Choroid plexus epithelial cell (primary cell): ENCODE data around the gene IMMP2L.

ENCODE experiments used
- DNase-seq: peaks from one replicate; pipeline ENCODE4 v3.0.0-alpha.2; 2010; ENCODE audit warnings: low read depth
- H3K4me3 ChIP-seq: 2 replicates; pipeline ENCODE4 v1.5.1; 2011; ENCODE audit warnings: low read depth, mild to moderate bottlenecking, control low read depth, low read length, moderate library complexity
- TF ChIP-seq, protein P1 (sequence below): conservative IDR thresholded peaks from 2 replicates; pipeline ENCODE4 v1.5.1; 2011; ENCODE audit warnings: low read depth, mild to moderate bottlenecking, control low read depth, inconsistent platforms, low read length, moderate library complexity

Gene IMMP2L

DNA sequence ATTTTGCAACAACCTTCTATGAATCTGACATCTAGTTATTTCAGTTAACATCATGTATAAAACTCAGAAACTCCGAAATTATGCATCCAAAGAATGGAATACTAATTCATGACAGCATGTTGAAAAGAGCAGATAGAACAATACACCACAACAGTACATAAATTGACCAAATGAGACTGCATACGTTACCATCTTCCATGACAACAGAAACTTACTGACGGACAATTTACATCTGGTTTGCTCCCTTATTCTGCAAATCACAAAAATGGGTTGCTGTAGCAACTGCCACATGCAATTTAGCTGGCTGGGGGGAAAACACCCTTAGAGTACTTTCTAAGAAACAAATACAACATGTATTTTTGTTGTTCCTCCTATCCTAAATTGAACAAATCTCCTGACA lies 457.0 kb downstream of the IMMP2L start:
- DNase-seq: no peak
- TF ChIP-seq, protein P1, sequence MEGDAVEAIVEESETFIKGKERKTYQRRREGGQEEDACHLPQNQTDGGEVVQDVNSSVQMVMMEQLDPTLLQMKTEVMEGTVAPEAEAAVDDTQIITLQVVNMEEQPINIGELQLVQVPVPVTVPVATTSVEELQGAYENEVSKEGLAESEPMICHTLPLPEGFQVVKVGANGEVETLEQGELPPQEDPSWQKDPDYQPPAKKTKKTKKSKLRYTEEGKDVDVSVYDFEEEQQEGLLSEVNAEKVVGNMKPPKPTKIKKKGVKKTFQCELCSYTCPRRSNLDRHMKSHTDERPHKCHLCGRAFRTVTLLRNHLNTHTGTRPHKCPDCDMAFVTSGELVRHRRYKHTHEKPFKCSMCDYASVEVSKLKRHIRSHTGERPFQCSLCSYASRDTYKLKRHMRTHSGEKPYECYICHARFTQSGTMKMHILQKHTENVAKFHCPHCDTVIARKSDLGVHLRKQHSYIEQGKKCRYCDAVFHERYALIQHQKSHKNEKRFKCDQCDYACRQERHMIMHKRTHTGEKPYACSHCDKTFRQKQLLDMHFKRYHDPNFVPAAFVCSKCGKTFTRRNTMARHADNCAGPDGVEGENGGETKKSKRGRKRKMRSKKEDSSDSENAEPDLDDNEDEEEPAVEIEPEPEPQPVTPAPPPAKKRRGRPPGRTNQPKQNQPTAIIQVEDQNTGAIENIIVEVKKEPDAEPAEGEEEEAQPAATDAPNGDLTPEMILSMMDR: no peak

DNA sequence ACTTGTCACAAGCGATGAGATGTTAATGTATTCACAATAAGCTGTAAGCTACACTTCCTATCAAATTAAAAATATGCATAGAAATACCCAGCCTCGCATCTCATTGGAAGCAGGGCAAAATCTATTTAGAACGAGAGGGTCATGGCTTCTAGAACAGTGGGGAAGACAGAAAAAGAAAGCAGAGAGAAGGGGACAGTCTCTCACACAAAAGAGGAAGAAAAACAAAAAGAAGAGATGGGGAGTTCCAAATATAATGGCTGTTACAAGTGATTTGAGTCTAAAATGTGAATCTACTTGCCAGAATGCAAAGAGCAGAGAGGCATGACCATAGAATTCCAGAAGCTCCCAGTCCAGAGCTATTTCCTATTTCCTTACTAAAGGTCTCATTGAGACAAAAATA lies 457.6 kb downstream of the IMMP2L start:
- H3K4me3 ChIP-seq: no peak overlapping the region
- DNase-seq: no peak
- TF ChIP-seq, protein P1: no peak

More for the DNA sequence above, 457.0 kb downstream of the IMMP2L start:
- no peak overlapping the region for H3K4me3 ChIP-seq

DNA sequence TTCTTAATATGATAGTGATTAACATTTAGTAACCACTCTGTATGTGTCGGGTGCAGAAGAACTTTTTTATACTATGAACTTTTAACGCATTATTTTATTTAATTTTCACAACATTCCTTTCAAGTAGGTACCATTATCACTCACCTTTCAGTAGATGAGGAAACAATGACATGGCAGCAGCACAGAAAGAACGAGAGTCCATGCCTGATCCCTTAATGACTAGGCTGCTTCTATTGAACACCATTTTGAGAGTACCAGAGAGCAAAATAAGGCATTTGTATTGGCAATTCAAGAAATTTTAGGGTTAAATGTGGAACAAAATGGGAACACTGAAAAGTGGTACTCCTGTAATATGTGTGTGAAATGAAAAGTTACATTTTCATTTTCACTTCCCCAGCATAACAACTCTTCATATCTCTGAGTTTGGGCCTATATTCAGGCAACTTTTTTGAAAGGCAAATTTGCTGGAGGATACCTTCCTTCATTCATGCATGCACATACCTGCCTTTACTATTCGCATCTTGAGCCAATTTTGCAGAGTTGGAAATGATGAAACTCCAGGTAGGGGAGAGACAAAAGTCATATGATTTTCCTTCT lies 458.5 kb downstream of the IMMP2L start:
- H3K4me3 ChIP-seq: no peak overlapping the region
- TF ChIP-seq, protein P1: no peak
- DNase-seq: no peak

DNA sequence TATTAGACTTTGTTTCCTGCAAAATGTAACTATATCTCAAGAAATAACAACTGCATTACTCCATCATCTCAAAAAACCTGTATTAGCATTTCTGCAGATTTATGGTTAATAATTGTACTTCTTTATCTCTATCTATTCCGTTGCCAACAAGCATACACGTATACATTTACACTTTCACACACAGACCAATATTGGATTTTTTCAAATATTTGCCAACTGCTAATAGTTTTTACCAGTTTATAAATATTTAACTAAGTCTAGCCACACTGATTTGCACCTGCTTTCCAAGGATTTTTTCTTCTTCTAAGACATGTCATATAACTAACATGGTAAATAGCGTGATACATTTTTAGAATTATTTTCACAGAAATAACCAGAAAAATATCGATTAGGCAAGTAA lies 459.2 kb downstream of the IMMP2L start:
- no peak for DNase-seq
- no peak overlapping the region for H3K4me3 ChIP-seq
- TF ChIP-seq, protein P1: no peak

DNA sequence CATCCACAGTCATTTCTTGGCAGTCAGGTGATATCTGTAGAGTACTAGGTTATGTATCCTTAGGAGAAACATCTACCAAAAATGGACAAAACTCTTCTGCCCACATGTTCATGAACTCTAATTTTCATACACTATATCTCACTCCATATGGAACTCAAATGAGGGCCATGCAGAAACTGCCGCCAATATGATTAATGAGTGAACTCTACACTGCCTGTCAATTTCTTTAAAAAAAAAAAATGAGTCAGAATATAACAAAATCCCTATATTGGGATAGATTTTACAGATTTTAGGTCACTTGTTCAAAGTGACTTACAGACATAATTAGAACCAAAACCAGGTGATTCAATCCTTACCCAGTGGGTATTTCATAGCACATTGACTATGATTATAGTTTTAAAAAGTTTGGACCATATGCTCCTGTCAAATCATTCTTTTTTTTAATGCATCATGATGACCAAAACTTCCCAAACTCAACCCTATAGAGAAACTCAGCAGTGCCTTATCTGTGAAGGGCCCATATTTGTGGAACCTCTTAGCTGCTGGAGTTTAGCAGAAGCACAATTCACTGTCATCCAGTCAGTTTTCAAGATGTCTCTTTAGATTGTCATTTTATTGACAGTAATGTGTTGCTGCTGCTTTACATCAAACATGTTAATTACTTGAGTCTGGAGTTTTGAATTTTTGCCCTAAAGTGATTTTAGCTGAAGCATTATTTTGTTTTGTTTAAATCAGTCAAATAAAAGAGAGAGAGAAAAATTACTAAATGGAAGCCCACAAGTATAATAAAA lies 460.2 kb downstream of the IMMP2L start:
- DNase-seq: no peak
- TF ChIP-seq, protein P1: no peak
- no peak overlapping the region for H3K4me3 ChIP-seq

DNA sequence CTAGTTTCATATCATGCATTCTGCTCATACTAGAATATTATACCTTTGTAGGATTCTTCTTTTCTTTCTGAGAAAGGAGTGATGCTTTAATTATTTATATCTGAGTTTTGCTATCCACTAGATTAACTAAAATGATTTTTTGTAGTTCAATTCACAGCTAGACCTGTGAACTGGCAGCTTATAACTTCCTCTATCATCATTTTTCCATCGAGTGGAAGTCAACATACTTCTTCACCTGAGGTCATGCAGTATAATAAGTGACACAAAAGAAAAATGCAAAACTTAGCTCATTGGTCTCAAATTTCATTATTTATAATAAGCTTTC lies 463.4 kb downstream of the IMMP2L start:
- TF ChIP-seq, protein P1: no peak

More for the DNA sequence above, 463.4 kb downstream of the IMMP2L start:
- DNase-seq: no peak
- no peak overlapping the region for H3K4me3 ChIP-seq
